SK-N-DZ (cell line): Measurements from ENCODE around the gene ARHGEF40.
A peak's percentile ranks its signal among the peaks of the same experiment; 100 is the strongest.

ENCODE experiments used
- DNase-seq: peaks from one replicate; pipeline ENCODE4 v3.0.0-alpha.2; 2015; ENCODE audit warnings: low spot score

ARHGEF40 gene

DNA sequence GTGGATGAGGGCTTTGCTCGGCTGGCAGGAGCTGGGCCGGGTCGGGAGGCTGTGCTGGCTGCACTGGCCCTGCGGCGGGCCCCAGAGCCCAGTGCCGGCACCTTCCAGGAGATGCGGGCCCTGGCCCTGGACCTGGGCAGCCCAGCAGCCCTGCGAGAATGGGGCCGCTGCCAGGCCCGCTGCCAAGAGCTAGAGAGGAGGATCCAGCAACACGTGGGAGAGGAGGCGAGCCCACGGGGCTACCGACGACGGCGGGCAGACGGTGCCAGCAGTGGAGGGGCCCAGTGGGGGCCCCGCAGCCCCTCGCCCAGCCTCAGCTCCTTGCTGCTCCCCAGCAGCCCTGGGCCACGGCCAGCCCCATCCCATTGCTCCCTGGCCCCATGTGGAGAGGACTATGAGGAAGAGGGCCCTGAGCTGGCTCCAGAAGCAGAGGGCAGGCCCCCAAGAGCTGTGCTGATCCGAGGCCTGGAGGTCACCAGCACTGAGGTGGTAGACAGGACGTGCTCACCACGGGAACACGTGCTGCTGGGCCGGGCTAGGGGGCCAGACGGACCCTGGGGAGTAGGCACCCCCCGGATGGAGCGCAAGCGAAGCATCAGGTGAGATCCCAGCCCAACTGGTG is 11.5 kb downstream of the ARHGEF40 start:
- no peak for DNase-seq

DNA sequence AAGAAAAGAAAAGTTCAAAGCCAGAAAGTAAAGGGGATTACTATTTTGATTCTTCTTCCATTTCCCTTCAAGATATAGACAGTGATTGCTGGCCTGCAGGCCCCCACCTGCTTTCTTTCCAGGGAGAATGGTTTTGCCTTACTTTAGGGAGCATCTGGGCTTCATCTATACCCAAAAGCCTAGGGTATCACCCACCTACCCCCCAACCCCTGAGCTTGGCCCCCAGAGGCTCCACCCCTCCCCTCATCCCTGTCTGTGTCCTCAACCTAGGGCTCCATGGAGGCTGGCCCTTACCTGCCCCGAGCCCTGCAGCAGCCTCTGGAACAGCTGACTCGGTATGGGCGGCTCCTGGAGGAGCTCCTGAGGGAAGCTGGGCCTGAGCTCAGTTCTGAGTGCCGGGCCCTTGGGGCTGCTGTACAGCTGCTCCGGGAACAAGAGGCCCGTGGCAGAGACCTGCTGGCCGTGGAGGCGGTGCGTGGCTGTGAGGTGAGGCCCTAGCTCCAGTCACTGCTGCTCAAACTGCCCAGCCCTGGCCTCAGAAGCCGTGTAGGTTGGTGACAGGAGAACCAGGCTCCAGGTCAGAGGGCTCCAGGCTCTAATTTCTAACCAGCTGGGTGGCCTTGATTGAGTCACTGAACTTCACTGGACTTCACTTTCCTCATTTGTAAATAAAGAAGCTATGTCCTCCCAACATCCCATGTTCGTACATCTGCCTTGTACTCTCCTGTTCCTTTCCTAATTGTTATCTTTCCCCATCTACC is 13.6 kb downstream of the ARHGEF40 start:
- no peak for DNase-seq

DNA sequence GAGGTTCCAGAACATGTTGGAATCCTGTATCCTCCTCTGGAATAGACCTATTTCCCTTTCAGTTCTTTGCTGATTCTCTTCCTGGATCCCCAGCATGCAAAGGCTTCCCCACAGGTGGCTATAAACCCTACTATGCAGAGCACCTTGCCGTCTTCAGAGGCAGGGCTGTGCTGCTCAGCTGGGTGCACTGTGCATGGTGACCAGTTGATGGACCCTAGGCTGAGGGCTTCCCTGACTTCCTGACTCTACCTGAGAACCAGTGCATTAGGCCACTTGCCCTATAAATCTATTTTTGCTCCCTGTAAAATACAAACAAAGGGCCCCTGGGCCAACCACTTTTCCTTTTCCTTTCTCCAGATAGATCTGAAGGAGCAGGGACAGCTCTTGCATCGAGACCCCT is 14.3 kb downstream of the ARHGEF40 start:
- no peak for DNase-seq

DNA sequence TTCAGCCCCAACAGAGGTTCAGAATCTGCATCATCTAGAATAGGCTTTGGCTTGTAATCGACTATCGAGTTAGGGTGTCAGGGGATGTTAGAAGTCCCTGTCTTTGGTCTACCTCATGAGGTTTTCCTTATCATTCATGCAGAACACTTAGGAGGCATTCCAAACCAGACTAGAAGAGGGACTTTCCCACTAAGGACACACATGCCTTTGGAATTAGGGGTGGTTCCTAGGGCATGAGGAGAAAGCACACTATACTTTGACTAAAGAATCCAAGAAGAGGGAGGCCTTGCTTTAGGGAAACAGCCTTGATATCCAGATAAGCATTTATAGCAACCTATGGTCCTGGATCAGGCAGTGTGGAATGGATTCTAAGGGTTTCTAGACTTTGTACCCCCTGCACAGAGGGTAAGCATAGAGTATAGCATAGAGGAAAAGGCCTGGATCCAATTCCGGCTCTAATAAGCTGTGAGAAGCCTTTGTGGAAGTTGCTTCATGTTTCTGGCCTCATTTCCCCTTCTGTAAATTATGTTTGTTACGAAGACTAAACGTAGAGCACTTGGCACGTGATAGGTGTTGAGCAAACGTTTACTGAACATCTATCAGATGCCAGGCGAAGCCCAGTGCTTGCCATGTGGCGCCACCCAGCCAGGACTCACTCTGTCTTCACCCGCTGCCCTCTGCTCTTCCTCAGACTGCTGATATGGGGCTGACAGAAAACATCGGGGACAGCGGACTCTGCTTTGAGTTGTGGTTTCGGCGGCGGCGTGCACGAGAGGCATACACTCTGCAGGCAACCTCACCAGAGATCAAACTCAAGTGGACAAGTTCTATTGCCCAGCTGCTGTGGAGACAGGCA is 15.1 kb downstream of the ARHGEF40 start:
- DNase-seq, result no peak

DNA sequence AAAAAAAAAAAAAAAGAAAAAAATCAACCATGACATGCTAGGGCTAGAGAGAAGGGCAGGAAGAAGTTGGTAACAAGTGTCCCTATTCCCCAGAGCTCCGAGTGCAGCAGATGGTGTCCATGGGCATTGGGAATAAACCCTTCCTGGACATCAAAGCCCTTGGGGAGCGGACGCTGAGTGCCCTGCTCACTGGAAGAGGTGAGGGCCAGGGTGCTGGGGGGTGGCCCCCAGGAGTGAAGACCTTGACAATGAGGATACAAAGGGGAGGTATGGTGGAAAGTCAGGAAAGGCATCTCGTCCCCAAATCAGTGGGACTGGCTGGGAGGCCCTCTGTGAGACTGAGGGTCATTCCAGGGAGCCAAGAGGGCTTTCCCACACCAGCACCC is 16.8 kb downstream of the ARHGEF40 start:
- no peak for DNase-seq

DNA sequence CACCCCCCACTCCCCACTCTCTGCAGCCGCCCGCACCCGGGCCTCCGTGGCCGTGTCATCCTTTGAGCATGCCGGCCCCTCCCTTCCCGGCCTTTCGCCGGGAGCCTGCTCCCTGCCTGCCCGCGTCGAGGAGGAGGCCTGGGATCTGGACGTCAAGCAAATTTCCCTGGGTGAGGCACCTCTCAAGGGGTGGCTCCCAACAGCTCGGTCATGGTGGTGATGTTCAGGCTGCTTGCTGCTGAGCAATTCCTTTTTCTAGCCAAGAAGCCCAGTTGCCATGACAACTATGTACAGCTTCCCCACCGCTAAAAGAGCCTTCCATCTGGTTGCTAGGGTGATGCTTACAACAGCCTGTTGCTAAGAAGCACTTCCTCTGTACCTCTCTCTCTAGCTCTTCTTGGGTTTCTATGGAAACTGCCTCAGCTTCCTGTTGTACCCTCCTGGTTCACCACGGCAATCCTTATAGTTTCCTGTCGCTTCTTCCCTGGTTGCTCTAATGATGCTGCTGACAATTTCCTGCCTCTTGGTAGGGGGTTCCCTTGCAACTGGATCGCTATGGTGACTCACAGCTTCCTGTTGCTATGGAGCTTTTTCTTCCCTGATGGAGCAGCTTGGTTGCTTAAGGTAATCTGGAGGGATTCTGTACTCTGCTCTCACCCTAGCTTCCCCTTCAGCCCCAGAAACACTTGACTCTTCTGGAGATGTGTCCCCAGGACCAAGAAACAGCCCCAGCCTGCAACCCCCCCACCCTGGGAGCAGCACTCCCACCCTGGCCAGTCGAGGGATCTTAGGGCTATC is 17.4 kb downstream of the ARHGEF40 start:
- DNase-seq, result peak; percentile 60

DNA sequence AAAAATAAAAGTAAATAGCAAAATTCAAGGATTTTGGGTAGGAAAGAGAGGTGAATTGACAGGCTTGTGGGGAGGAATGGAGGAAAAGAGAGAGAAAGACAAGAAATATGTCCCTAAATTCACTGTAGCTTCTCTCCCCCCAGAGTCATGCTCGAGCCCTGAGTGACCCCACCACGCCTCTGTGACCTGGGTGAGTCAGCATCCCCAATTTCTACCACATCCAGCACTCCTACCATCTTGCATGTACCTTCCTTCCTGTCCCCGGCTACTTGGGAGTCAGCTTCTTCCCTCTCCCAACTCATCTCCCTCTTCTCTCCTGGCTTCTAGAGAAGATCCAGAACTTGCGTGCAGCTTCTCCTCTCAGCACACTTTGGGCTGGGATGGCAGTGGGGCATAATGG is 18.6 kb downstream of the ARHGEF40 start:
- no peak for DNase-seq

DNA sequence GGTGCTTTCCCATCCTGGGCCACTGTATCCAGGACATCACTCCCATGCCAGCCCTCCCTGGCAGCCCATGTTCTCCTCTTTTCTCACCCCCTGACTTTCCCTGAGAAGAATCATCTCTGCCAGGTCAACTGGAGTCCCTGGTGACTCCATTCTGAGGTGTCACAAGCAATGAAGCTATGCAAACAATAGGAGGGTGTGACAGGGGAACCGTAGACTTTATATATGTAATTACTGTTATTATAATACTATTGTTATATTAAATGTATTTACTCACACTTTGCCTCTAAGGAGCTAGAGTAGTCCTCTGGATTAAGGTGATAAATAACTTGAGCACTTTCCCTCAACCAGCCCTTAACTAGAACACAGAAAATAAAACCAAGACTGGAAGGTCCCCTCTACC is 19.2 kb downstream of the ARHGEF40 start:
- DNase-seq, result no peak

DNA sequence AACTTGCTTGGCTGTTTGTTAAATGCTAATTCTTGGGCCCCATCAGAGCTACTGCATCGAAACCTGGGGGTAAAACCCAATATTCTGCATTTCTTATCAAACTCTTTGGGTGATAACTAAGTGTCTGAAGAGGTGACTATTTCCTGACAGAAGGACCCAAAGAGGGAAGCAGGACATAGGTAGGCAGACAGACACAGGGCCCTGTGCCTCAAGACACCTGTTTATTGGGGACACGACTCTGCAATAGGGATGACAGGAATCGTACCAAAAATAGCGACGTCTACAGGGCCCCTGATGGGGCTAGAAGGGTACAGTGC is 19.7 kb downstream of the ARHGEF40 start:
- no peak for DNase-seq

DNA sequence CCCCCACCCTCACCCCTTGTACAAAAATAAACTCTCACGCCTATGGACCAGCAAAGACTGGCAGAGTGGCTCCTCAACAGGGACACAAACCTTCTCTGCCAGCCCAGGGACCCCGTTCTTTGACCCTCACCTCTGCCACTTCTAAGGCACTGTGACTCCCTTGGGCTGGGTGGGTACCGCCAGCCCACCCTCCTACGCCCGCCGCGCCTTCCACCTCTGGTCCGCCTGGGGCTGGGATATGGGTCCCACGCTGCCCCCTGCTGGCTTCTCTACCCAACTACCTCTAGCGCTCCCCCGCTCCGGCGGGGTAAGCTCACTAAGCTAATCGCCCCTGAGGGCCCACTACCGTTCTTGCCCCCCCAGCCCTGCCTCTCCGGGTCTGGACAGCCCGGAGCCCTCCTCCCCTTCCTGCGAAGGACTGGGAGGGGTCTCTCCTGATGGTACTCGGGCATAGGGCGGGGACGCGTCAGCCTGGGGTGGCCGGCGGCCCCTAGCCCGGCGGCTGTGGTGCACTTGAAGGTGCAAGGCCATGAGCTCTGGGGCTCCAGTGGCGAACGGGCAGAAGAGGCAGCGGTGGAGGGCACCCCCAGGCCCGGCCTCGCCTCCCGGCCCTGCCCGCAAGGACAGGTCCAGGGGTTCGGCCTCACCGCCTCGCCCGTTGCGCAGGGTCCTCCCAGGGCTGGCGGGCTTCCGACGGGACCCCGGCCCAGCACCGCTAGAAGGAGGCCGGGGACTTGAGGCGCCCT is 20.3 kb downstream of the ARHGEF40 start:
- DNase-seq, result no peak

DNA sequence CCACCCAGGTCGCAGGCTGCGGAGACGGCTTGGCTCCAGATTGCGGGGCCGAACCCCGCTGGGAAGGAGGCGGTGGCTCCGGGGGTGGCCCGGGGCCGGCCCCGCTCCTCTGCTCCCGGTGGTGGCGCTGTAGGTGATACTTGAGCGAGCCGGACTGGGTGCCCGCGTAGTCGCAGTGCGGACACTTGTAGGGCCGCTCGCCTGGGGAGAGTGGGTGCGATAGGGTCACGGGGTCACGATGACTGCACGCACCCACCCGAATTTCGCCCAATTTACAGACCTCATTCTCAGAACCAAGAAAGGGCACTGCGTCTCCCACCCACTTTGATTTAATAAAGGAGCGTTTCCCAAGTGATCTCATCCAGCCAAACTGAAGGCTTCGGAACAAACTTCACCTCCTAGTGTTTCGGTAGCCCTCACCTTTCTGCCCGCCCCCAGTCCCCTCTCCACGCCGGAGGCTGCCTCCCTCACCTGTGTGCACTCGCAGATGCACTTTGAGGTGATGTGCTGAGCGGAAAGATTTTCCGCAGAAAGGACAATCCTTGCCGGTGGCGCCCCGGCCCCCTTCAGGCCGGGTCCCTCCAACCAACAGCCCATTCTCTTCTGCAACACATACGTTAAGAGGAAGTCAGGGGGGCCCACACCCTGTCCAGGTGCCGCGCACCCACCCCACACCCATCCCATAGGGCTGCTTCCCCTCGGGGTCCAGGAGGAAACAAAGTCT is 21.0 kb downstream of the ARHGEF40 start:
- no peak for DNase-seq

DNA sequence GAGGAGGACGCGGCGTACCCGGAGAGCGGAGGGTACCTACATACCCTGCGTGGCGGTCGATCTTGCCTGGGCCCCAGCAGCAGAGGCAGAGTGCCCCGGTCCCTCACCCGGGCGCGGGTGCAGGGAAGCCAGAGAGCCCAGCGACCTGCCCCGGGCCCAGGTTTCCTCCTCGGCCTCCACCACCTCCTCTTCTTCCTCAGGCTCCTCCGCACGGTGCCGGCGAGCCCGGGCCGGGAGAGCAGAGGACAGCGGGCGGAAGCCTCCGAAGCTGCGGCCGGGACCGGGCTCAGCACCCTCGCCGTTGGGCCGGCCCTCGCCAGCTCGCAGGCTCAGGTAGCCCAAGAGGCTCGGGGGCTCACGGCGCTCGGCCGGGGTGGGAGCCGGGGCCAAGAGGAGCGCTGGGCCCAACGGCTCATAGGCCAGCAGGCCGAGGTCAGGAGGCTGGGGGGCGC is 21.7 kb downstream of the ARHGEF40 start:
- DNase-seq, result no peak

DNA sequence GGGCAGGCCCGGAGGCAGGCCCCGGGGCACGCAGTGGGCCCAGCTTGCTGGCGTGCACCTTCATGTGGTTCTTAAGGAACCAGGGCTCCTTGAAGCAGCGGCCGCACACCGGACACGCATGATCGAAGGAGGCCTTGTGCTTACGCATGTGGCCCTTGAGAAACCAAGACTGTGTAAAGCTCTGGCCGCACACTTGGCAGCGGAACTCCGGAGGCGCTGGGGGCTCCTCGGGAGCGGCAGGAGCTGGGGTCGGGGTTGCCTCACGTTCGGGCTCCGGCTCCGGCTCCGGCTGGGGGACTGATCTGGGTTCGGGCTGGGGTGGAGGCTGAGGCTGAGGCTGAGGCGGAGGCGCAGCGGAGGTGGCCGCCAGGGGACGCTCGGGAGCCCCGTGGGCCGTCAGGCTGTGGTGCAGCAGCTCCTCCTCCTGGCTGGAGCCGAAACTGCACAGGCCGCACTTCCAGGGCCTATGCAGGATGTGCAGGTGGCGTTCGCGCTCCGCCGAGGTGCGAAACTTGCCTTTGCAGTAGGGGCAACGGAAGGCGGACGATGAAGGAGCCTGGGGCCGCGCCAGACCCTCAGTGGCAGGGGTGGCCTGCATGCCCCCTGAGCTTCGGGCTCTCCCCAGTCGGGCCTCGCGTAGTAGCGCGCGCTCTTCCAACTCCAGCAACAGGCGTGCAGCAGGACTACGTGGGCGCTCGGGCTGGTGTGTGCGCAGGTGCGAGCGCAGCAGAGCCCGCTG is 22.3 kb downstream of the ARHGEF40 start:
- DNase-seq, result peak; percentile 69

DNA sequence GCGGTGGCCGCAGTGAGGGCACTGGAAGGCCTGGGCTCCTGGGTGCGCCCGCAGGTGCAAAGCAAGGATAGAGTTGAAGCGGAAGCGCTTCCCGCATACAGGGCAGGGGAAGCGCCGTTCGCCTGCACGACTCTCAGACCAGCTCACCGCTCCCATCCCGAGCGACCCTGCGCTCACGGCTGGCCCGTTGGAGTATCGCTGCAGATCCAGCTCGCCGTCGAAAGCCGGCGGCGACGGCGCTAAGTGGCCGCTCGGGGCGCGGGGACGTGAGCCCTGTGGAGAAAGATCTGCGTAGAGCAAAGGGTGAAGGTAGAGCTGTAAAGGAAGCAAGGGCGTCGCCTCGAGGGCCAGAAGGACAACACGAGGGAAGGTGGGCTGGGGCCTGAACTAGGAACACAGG is 22.9 kb downstream of the ARHGEF40 start:
- DNase-seq, result no peak

DNA sequence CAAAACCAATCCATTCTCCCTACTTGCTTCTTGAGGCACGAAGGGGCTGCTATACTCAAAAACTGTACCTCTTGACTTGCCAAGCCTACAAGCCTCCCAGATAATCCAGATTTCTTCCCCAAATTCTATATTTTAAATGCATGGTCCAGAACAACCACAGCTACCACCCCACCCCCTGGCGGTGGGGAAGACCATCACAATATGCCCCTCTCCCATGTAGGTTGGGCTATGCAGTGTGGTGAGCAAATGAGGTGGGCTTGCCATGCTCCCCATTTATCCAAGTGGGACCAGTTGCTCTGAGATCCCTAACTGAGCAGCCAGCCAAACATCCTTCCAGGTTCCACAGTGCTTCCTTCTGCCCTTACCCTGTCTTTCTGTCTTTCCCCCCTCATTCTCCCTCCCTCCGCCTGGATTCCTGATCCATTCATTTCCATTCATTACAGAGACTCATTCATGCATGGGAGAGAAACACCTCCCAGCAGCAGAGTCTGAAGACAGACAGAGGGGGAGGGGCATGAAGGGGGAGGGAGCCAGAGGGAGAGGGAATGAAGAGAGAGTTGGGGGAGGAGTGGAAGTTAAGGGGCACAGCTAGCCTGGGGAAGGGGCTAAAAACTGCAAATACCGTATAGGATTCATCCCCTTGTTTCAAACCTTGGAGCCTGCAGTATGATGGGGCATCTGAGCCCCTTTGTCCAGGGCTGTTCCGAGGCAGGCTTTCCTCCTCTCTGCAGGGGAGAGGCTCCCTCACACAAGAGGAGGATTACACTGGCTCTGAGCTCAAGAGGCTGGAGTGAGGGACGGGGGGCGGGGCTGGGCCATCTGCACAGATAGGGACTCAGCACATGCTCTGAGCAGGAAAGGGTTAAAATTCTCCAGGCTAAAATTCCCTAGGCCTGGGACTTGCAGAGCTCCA is 23.9 kb downstream of the ARHGEF40 start:
- DNase-seq, result peak; percentile 78

DNA sequence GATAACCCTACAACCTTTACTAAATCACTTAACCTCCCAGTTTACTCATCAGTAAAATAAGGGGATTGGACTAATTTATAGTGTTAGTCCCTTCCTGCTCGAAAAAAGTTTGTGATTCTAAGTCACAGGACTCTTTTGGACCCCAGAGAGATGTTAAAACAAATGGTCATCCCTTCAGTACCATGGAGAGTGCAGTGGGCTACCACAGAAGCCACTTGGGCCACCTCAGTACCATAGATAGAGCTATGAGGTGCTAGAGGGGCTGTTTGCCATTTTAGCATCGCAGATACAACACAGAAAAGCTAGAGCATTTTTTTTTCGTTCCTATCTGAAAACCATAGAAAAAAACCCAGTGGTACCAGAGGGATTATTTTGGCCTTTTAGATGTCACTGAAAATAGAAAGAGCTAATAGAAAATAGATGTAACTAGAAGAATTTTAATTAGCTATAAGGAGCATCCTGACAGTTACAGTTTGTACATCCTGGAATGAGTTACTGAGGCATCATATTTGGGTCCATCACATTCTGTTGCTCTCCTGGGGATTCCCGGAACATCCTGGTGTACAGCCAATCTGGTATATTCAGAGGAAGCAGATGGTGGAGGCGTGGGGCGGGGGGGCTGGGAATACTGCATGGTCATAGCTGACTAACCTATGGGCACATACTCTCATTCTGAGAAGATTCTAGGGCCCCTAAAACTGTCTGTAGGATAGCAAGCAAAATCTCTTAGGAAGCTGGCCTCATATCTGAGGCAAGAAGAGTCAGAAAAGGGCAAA is 25.5 kb downstream of the ARHGEF40 start:
- no peak for DNase-seq

DNA sequence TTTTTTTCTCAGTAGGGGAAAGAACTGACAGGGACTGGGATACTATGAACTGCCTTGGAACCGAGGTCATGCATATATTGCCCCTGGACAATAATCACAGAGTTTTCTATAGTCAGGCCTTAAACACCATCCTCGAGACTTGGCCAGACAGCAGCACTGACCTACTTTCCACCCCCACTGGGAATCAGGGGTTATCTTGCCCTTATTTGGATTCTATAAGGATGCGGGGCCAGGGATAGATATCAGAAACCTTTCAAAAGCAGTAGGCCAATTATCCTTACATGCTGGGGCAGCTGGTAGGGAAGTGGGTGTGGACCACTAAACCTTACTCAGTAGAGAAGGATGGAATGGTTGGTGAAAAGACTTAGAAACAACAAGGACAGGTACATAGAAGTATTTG is 26.3 kb downstream of the ARHGEF40 start:
- no peak for DNase-seq
